ENCODE measurements around the gene VPS51. TPM values are rescaled to one million over a fixed set of nuclear protein-coding genes. Genes with fewer than 3 reads are reported as not detected.

Gene VPS51
- polyA plus RNA-seq, 1 donor from 2014 or later = 230 TPM

DNA sequence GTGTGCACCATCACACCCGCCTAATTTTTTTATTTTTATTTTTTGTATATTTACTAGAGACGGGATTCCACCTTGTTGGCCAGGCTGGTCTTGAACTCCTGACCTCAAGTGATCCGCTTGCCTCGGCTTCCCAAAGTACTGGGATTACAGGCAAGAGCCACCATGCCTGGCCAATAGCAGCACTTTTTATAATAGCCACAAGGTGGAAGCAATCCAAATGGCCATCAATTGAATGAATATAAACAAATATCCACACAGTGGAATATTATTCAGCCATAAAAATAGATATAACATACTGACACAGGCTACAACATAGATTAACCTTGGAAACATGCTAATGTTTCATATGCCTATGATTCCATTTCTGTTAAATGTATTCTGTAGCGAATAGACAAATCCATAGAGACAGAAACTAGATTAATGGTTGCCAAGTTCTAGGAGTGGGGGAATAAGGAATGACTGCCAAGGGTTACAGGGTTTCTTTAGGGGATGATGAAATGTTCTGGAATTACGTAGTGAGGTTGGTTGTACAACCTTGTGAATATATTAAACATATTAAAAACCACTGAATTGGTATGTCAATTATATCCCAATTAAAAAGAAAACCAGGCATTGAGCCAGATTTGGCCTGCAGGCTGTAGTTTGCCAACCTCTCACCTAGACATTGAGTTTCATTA lies 4.8 kb downstream of the VPS51 start:
- H3K9ac ChIP-seq (ENCODE audit: low read length) = no peak overlapping the region
- H2AFZ ChIP-seq (ENCODE audit: low read depth, low read length) = no peak overlapping the region
- H3K4me3 ChIP-seq (ENCODE audit: low read length) = no peak overlapping the region
- no peak overlapping the region for H3K4me2 ChIP-seq (ENCODE audit: low read length)
- no peak for TF ChIP-seq RAD21 (conservative IDR thresholded peaks at IDR 0.05)
- TF ChIP-seq, protein P1, sequence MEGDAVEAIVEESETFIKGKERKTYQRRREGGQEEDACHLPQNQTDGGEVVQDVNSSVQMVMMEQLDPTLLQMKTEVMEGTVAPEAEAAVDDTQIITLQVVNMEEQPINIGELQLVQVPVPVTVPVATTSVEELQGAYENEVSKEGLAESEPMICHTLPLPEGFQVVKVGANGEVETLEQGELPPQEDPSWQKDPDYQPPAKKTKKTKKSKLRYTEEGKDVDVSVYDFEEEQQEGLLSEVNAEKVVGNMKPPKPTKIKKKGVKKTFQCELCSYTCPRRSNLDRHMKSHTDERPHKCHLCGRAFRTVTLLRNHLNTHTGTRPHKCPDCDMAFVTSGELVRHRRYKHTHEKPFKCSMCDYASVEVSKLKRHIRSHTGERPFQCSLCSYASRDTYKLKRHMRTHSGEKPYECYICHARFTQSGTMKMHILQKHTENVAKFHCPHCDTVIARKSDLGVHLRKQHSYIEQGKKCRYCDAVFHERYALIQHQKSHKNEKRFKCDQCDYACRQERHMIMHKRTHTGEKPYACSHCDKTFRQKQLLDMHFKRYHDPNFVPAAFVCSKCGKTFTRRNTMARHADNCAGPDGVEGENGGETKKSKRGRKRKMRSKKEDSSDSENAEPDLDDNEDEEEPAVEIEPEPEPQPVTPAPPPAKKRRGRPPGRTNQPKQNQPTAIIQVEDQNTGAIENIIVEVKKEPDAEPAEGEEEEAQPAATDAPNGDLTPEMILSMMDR (IDR thresholded peaks at IDR 0.05; ENCODE audit: poor library complexity, severe bottlenecking) = no peak
- TF ChIP-seq, protein P2, sequence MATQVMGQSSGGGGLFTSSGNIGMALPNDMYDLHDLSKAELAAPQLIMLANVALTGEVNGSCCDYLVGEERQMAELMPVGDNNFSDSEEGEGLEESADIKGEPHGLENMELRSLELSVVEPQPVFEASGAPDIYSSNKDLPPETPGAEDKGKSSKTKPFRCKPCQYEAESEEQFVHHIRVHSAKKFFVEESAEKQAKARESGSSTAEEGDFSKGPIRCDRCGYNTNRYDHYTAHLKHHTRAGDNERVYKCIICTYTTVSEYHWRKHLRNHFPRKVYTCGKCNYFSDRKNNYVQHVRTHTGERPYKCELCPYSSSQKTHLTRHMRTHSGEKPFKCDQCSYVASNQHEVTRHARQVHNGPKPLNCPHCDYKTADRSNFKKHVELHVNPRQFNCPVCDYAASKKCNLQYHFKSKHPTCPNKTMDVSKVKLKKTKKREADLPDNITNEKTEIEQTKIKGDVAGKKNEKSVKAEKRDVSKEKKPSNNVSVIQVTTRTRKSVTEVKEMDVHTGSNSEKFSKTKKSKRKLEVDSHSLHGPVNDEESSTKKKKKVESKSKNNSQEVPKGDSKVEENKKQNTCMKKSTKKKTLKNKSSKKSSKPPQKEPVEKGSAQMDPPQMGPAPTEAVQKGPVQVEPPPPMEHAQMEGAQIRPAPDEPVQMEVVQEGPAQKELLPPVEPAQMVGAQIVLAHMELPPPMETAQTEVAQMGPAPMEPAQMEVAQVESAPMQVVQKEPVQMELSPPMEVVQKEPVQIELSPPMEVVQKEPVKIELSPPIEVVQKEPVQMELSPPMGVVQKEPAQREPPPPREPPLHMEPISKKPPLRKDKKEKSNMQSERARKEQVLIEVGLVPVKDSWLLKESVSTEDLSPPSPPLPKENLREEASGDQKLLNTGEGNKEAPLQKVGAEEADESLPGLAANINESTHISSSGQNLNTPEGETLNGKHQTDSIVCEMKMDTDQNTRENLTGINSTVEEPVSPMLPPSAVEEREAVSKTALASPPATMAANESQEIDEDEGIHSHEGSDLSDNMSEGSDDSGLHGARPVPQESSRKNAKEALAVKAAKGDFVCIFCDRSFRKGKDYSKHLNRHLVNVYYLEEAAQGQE (IDR thresholded peaks at IDR 0.05; ENCODE audit: borderline replicate concordance) = no peak
- no peak for TF ChIP-seq MXI1 (conservative IDR thresholded peaks at IDR 0.05; ENCODE audit: poor library complexity, severe bottlenecking)
- TF ChIP-seq SMC3 (conservative IDR thresholded peaks at IDR 0.05; ENCODE audit: poor library complexity) = no peak
- no peak for TF ChIP-seq EZH2 (IDR thresholded peaks at IDR 0.05; ENCODE audit: borderline replicate concordance, insufficient read depth, low read length, poor library complexity, severe bottlenecking)
- TF ChIP-seq TAF1 (IDR thresholded peaks at IDR 0.05; ENCODE audit: low read depth) = no peak
- TF ChIP-seq EP300 (conservative IDR thresholded peaks at IDR 0.05; ENCODE audit: poor library complexity, severe bottlenecking) = no peak
- no peak for TF ChIP-seq POLR2AphosphoS5 (IDR thresholded peaks at IDR 0.05)
- no peak overlapping the region for H3K27ac ChIP-seq (ENCODE audit: low read length)
- H3K9me3 ChIP-seq (ENCODE audit: low read length) = no peaks in the 10 kb centered on the region
- H3K79me2 ChIP-seq (replicated peaks; ENCODE audit: insufficient read depth, low read length) = peaks cover 5% of the 10 kb centered on the region
- H3K27me3 ChIP-seq (ENCODE audit: insufficient read depth, low read depth, low read length) = no peaks in the 10 kb centered on the region
- no peaks in the 10 kb centered on the region for H3K36me3 ChIP-seq (ENCODE audit: insufficient read depth, low read length)
- no peaks in the 10 kb centered on the region for H3F3A ChIP-seq (ENCODE audit: insufficient read depth, low read length, poor library complexity, severe bottlenecking)
- H4K20me1 ChIP-seq (ENCODE audit: insufficient read depth) = no peaks in the 10 kb centered on the region
- no peaks in the 10 kb centered on the region for H3K9me2 ChIP-seq (ENCODE audit: insufficient read depth, low read length)

DNA sequence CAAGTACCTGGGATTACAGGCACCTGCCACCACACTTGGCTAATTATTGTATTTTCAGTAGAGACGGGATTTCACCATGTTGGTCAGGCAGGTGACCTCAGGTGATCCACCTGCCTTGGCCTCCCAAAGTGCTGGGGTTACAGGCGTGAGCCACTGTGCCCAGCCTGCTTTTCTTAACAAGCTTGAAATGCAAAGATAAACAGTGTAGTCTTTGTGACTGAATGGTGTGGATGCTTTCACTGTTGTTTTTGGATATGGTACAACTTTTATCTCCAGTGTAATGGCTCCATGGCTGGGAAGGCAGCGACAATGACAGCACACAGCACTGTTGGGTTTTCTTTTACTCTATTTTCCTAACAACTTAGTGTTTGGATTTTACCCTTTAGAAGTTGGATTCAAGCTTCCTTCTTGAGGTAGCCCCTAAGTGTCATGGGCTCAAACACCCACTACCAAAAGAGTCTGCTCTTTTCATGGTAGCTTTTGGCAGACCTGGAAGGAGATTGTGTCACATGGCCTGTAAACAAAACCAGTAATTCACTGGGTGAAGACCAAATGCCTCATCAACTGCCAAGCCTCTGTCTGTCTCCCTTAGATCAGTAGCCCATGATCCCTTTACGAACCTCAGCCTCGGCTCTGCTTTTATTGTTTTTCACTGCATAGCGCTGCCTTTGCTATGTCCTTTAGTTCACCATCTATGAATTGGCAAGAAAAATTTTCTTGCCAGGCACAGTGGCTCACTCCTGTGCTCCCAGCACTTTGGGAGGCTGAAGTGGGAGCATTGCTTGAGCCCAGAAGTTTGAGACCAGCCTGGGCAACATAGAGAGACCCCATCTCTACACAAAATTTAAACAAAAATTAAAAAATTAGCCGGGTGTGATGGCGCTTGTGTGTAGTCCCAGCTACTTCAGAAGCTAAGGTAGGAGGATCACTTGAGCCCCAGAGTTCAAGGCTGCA lies 6.4 kb downstream of the VPS51 start:
- TF ChIP-seq MXI1 (conservative IDR thresholded peaks at IDR 0.05; ENCODE audit: poor library complexity, severe bottlenecking) (no peak), EP300 (conservative IDR thresholded peaks at IDR 0.05; ENCODE audit: poor library complexity, severe bottlenecking) (no peak), RAD21 (conservative IDR thresholded peaks at IDR 0.05) (no peak), EZH2 (IDR thresholded peaks at IDR 0.05; ENCODE audit: borderline replicate concordance, insufficient read depth, low read length, poor library complexity, severe bottlenecking) (no peak), TAF1 (IDR thresholded peaks at IDR 0.05; ENCODE audit: low read depth) (no peak), POLR2AphosphoS5 (IDR thresholded peaks at IDR 0.05) (no peak), SMC3 (conservative IDR thresholded peaks at IDR 0.05; ENCODE audit: poor library complexity) (no peak)
- TF ChIP-seq, protein P2 (IDR thresholded peaks at IDR 0.05; ENCODE audit: borderline replicate concordance) = no peak
- TF ChIP-seq, protein P1 (IDR thresholded peaks at IDR 0.05; ENCODE audit: poor library complexity, severe bottlenecking) = no peak
- H2AFZ ChIP-seq (ENCODE audit: low read depth, low read length) = no peak overlapping the region
- no peaks in the 10 kb centered on the region for H4K20me1 ChIP-seq (ENCODE audit: insufficient read depth)
- H3K27ac ChIP-seq (ENCODE audit: low read length) = no peak overlapping the region
- H3K9ac ChIP-seq (ENCODE audit: low read length) = no peak overlapping the region
- no peaks in the 10 kb centered on the region for H3F3A ChIP-seq (ENCODE audit: insufficient read depth, low read length, poor library complexity, severe bottlenecking)
- H3K9me3 ChIP-seq (ENCODE audit: low read length) = no peaks in the 10 kb centered on the region
- no peaks in the 10 kb centered on the region for H3K36me3 ChIP-seq (ENCODE audit: insufficient read depth, low read length)
- no peaks in the 10 kb centered on the region for H3K27me3 ChIP-seq (ENCODE audit: insufficient read depth, low read depth, low read length)
- H3K4me3 ChIP-seq (ENCODE audit: low read length) = no peak overlapping the region
- H3K9me2 ChIP-seq (ENCODE audit: insufficient read depth, low read length) = no peaks in the 10 kb centered on the region
- no peak overlapping the region for H3K4me2 ChIP-seq (ENCODE audit: low read length)
- H3K79me2 ChIP-seq (replicated peaks; ENCODE audit: insufficient read depth, low read length) = peaks cover 5% of the 10 kb centered on the region

Data from neural cell (in vitro differentiated cells).